Measurements from ENCODE around the gene DDRGK1. TPM values are rescaled to one million over a fixed set of nuclear protein-coding genes. Genes with fewer than 3 reads are reported as not detected.

The DDRGK1 gene
- polyA plus RNA-seq, 1 donor from 2014 or later, result 67.6 TPM

DNA sequence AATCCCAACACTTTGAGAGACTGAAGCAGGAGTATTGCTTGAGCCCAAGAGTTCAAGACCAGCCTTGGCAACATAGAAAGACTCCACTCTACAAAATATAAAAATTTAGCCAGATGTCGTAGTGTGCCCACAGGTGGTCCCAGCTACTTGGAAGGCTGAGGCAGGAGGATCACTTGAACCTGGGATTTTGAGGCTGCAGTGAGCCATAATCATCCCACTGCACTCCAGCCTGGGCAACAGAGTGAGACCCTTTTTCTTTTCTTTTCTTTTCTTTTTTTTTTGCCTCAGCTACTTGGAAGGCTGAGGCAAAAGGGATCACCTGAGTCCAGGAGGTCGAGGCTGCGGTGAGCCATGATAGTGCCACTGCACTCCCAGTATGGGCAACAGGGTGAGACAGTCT is 62.7 kb downstream of the DDRGK1 start:
- H3K4me3 ChIP-seq (ENCODE audit: low read length), result no peak overlapping the region
- H3K9me3 ChIP-seq (ENCODE audit: low read length), result no peaks in the 10 kb centered on the region
- H3K79me2 ChIP-seq (replicated peaks; ENCODE audit: insufficient read depth, low read length), result peaks cover 8% of the 10 kb centered on the region
- no peaks in the 10 kb centered on the region for H3K27me3 ChIP-seq (ENCODE audit: insufficient read depth, low read depth, low read length)
- H3F3A ChIP-seq (ENCODE audit: insufficient read depth, low read length, poor library complexity, severe bottlenecking), result no peaks in the 10 kb centered on the region
- H3K36me3 ChIP-seq (ENCODE audit: insufficient read depth, low read length), result no peaks in the 10 kb centered on the region
- no peak overlapping the region for H3K27ac ChIP-seq (ENCODE audit: low read length)
- no peaks in the 10 kb centered on the region for H3K9me2 ChIP-seq (ENCODE audit: insufficient read depth, low read length)
- H4K20me1 ChIP-seq (ENCODE audit: insufficient read depth), result no peaks in the 10 kb centered on the region
- no peak for TF ChIP-seq MXI1 (conservative IDR thresholded peaks at IDR 0.05; ENCODE audit: poor library complexity, severe bottlenecking)
- no peak for TF ChIP-seq SMC3 (conservative IDR thresholded peaks at IDR 0.05; ENCODE audit: poor library complexity)
- TF ChIP-seq POLR2AphosphoS5 (IDR thresholded peaks at IDR 0.05), result no peak
- no peak for TF ChIP-seq TAF1 (IDR thresholded peaks at IDR 0.05; ENCODE audit: low read depth)
- H2AFZ ChIP-seq (ENCODE audit: low read depth, low read length), result no peak overlapping the region
- no peak overlapping the region for H3K9ac ChIP-seq (ENCODE audit: low read length)
- no peak overlapping the region for H3K4me2 ChIP-seq (ENCODE audit: low read length)

Other genes starting within 250 kb of the DDRGK1 start
- gene GNRH2, start 161.1 kb downstream of the DDRGK1 start, polyA plus RNA-seq, result 1.9 and 3.0 TPM in 2 replicates
- gene MRPS26, start 158.6 kb downstream of the DDRGK1 start, polyA plus RNA-seq, result 134 and 142 TPM in 2 replicates
- not detected in 2 replicates for gene OXT, start 133.1 kb downstream of the DDRGK1 start, polyA plus RNA-seq
- gene AVP, start 120.0 kb downstream of the DDRGK1 start, polyA plus RNA-seq, result not detected in 2 replicates
- gene FASTKD5, start 44.8 kb downstream of the DDRGK1 start, polyA plus RNA-seq, result 14.2 and 17.0 TPM in 2 replicates
- gene UBOX5, start 44.8 kb downstream of the DDRGK1 start, polyA plus RNA-seq, result 1.8 and 3.6 TPM in 2 replicates
- 33.8 and 42.0 TPM in 2 replicates for gene LZTS3, start 31.1 kb downstream of the DDRGK1 start, polyA plus RNA-seq
- 87.1 and 89.5 TPM in 2 replicates for gene ITPA, start 4.8 kb upstream of the DDRGK1 start, polyA plus RNA-seq
- 0.19 TPM in 1 of 2 replicates, not detected in the other for gene SLC4A11, start 34.5 kb upstream of the DDRGK1 start, polyA plus RNA-seq
- 58.0 and 59.7 TPM in 2 replicates for gene DNAAF9, start 203.0 kb upstream of the DDRGK1 start, polyA plus RNA-seq